GM18519 (cell line): ENCODE measurements around the gene DNAJB7.
"Not testable (repeated sequence)": the region's sequence is repeated elsewhere in the genome, so short reads cannot be mapped to it uniquely, and the experiment has no call there.

ENCODE experiments used
- ATAC-seq: cut with Tn5 transposase; IDR thresholded peaks from one replicate; pipeline ENCODE4 v1.9.1; 2021; ENCODE audit warnings: mild to moderate bottlenecking, moderate library complexity; ENCODE audit not compliant: unreplicated experiment, low FRiP score

The DNAJB7 gene

DNA sequence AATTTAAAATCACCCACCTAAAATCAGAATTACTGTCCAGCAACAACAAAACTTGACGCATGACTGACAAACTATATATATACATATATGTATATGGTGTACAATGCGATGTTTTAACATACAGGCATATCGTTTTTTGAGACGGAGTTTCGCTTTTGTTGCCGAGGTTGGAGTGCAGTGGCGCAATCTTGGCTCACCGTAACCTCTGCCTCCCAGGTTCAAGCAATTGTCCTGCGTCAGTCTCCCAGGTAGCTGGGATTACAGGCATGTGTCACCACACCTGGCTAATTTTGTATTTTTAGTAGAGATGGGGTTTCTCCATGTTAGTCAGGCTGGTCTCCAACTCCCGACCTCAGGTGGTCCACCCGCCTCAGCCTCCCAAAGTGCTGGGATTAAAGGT is 16.1 kb downstream of the DNAJB7 start:
- not testable (repeated sequence) for ATAC-seq

DNA sequence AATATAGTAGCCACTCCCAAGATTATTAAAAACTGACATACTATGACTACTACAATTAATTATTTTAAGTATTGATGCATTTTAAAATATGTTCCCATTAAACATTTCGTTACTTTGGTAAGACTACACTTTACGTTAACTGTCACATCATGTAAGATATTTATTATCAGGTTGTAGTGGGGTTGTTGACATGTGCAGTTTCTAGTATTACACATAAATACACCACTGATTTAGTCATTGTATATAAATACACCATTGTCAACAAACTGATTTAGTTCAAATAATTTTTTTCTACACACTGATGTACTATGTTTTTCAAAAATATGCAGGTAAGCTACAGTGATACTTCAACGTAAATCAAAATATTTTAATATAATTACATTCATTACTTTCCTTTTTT is 17.0 kb downstream of the DNAJB7 start:
- no peak for ATAC-seq

DNA sequence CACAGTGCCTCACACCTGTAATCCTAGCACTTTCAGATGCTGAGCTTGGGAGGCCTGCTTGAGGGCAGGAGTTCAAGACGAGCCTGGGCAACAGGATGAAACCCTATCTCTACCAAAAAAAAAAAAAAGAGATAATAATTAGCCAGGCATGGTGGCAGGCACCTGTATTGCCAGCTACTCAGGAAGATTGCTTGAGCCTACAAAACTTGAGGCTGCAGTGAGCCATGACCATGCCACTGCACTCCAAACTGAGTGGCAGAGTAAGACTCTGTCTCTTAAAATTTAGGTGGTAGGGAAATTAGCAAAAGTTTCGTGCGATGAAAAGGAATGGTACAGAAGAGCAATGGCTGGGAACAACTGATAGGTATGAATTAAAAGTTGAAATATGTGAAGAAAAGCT is 23.4 kb downstream of the DNAJB7 start:
- no peak for ATAC-seq

DNA sequence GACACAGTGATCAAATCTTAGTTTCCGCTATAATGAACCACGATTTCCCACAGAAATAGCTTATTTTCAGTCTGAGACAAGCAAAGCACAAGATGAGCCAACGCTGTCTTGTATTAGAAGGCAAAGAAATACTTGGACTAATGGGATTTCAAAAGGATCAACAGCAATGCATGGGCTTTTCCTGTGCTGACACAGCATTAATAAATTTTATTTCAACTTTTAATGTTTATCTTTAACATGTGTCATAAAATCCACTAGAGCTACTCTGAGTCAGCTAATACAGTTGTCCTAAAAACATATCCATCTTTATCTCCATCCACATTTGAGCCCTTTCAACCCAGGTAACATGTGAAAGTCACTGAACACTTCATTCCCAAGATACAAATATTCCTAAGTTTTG is 27.3 kb downstream of the DNAJB7 start:
- ATAC-seq = no peak

DNA sequence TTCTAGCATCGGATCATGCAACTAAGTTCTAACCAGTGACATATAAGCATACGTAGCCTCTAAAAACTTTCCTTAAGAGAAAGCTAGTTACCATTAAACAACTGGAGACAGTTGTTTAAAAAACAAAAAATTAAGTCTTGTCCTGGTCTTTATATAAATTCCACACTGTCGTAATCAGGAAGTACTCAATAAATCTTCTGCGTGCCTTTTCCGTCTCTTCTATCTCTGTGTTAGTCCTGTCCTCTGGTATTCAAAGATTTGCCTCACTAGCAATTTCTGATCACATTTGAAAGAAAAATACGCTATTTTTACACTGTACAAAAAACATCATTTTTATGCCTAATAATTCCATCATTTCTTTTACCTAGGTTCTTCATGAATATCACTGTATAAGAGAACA is 32.8 kb downstream of the DNAJB7 start:
- no peak for ATAC-seq

DNA sequence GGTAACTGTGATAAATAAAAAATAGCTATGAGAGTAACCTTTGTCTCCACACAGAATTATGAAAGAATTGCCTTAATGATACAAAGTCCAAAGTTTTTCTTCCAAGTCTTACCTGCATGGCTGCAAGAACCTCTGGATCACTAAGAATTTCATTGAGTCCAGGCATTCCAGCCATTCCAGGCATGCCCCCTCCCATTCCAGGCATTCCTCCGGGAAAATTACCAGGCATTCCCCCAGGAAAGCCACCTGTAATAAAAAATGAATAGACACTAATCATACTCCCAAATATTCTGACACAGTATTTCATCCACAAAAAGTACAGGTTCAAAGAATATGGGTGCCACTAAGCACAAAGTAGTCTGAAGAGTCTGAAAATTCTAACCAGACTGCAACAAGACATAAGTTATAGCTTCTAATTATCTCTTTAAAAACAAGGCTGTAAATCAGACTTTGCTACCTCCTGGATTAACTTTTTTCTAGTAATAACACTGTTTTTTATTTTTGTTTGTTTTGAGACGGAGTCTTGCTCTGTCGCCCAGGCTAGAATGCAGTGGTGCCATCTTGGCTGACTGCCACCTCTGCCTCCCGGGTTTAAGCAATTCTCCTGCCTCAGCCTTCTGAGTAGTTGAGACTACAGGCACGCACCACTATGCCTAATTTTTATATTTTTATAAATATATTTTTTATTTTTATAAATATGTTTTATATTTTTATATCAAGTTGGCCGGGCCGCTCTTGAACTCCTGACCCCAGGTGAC is 34.8 kb downstream of the DNAJB7 start:
- ATAC-seq = no peak

DNA sequence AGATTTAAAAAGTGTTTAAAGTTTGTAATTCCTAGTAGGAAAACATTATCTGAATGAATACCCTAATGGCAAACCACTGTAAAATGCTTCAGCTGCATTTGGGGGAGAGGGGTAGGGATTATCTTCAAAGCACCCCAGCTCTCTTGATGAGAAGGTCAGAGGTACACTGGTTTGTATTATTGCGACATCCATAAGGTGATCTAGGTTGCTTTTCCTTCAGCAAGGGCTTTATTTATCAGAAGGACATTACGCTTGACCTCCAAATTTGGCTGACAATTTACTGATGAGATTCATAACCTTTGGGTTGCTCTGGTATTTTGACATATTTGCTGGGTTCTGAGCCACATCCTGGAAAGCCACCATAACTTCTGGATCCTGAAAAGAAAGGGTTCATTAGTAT is 35.6 kb downstream of the DNAJB7 start:
- ATAC-seq = not testable (repeated sequence)

DNA sequence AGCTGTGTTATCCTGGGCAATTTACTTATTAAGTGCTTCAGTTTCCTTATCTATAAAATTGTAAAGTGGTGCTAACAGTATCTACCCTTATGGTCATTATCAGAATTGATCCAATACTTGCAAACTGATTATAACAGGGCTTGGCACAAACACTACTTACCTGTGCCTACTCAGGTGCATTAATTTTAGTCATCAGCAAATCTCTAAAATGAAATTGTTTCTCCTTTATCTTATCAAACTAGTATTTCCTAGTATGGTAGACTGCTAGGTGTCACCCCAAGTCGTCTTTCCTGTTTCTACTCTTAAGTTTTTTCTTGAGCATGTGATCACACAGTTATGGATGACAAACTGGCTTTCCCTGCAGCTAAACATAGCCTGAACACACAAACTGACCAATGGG is 38.5 kb downstream of the DNAJB7 start:
- no peak for ATAC-seq

DNA sequence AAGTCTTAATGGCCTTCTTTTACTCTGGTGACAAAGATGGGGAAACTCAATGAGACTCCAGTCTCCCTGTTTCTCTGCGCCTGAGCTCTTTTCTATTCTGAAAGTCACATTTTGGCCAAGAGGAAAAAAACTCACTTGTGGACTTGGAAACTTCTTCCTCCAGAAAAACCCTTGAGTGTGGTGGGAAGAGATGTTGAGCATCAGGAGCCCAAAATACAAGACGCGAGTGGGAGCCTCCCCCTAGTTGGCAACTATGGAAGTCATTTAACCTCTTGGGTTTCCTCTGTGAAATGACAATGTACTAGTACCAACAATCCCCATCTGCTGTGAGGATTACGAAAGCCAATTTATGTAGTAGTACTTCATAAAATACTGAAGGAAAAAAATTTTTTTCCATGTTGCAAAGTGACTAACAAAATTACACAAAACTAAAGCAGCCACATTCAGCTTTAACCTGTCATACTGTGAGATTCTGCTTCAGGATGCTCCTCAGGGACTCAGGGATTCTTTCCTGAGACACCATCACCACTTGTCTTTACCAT is 42.2 kb downstream of the DNAJB7 start:
- no peak for ATAC-seq

DNA sequence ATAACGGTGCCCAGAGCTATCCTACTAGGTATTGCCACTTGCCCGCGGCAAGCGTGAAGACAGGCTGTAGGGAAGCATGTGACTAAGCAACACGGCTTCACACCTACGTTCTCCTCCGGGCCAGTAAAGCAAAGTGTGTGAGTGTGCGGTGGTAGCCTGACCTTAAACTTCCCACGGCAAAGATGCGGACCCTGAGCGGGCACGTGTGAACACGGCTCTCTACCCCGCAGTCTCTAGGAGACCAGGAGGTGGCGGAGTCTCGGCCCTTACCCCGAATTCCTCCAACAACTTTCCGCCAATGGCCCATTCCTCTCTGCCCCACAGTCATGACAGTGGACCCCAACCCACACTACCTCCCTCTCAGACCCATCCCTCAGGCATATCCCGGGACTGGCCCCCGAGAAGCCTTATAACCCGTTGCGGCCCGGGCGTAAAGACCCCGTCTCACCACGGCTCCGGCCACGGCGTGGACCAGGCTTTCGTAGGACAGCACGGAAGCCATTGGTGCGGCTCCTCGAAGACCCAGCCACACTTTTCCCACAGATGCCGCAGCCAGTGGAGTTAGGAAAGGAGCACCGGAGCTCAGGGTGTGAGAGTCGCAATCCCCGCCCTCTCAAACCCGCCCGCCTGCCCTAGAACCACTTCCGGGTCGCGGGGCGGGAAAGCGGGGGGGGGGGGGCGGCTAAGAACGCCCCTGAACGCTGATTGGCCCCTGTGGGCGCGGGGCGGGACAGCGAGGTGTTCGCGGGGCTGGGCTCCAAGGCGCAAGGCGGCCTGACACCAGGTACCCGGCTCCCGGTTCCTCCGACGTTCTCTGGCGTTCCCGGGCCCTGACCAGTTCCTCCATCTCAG is 42.9 kb downstream of the DNAJB7 start, which contains the start of gene SLC25A17:
Gene SLC25A17 (minus strand): TSS at position 600 of the 852 bp plus-strand sequence. CDS start 98 bp downstream, at position 502.
- no peak for ATAC-seq

DNA sequence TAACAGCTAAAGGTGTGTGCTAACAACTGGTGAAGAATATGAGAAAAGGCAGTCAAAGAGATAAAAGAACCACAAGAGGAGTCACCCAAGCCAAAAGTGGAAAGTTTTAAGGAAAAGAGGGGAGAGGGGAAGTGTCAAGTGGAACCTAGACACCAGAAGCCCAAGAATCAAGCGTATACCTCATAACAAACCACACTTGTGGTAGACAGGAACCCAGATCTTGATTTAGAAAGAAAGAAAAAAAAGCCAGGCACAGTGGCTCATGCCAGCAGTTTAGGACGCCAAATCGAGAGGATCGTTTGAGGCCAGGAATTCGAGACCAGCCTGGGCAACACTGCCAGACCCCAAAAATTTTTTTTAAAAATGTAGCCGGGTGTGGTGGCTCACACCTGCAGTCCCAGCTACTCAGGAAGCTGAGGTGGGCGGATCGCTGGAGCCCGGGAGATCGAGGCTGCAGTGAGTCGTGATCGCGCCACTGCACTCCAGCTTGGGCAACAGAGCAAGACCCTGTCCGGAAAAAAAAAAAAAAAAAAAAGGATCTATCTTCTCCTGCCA is 43.6 kb downstream of the DNAJB7 start:
- ATAC-seq = no peak

DNA sequence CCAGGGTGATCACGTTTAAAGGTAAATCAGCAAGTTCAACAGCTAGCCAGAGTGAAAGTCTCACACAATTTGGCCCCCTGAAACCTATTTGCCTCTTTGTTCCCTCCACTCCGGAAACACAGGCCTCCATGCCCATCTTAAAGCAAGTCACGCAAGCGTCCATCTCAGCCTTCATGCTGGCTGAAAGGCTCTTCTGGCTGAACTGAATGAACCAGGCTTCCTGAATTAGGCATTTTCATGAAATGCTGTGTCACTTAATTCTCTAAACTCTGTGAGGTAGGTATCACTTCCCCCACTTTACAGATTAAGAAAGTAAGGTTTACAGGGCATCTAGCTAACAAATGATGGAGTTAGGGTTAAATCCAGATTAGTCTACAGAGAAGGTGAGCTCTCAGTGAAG is 44.2 kb downstream of the DNAJB7 start:
- no peak for ATAC-seq

DNA sequence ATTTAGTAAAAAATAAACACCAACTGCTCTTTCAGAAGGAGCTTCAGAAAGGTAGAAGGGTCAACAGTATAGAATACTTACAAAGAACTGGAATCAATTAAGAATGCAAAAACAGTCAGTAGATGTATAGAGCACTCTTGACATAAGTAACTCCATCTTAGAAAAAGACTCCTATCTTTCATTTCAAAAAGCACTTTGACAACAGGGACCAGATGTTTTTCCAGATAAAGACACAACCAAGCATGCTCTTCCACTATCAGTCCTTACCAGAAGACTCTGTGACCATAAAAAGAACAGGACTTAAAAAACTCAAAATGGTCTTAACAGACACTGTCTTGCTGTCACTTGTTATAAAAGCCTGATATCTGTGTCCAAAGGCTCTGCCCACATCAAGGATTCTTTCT is 48.0 kb downstream of the DNAJB7 start:
- ATAC-seq = no peak
